Measurements from ENCODE around the gene UVRAG.
A peak's percentile ranks its signal among the peaks of the same experiment; 100 is the strongest.
"Not testable (repeated sequence)": the region's sequence is repeated elsewhere in the genome, so short reads cannot be mapped to it uniquely, and the experiment has no call there.

The UVRAG gene

DNA sequence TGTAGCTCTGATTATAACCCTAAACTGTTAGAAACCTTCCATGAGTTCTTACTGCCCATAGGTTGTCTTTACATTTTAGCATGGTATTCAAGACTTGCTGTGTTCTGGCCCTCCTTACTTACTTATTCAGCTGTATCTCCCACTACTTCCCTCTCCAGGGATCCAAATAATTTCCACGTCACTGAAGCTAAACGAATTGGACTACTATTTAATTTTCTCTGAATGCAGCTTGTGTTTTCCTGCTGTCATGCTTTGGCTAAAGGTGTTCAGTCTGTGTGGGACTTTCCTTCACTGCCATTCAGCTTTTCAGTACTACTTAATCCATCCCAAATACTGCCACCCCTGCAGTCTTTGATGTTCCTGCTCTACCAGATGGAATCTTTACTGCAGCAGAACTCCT lies 88.3 kb downstream of the UVRAG start:
- no peak for DNase-seq
- intact Hi-C loops (cut with DNase I): loop anchor here (5.0 kb wide), 1 partner anchor 414 kb away; no protein-coding TSS in a partner anchor

DNA sequence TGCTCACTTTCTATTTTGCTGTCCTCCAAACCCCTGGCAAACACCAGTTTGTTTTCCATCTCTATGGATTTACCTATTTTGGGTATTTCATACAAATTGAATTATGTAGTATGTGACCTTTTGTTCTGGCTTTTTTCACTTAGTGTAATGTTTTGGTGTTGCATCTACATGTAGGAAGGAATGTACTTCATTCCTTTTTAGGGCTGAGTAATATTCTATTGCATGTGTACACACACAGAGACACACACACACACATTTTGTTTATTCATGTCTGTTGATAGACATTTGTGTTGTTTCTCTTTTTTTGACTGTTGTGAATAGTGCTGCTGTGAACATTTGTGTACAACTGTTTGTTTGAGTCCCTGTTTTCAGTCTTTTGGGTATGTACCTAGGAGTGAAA lies 90.4 kb downstream of the UVRAG start:
- intact Hi-C loops (cut with DNase I): no loop called here
- DNase-seq: no peak

DNA sequence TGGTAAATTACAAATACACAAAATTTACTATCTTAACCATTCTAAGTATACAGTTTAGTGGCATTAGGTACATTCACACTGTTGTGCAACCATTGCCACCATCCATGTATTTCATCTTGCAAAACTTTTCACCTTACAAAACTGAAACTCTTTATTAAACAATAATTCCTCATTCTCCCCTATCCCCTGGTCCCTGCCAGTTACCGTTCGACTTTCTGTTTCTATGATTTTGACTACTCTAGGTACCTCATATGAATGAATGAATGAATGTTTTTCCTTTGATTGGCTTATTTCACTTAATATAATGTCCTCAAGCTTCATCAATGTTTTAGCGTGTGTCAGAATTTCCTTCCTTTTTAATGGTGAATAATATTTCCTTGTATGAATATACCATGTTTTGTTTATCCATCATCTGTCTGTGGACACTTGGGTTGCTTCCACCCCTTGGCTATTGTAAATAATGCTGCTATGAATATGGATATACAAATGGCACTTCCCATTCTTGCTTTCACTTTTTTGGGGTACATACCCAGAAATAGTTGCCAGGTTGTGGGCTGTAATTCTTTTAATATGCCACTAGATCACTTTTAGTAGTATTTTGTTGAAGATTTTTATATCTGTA lies 93.0 kb downstream of the UVRAG start:
- no peak for DNase-seq
- intact Hi-C loops (cut with DNase I): no loop called here

DNA sequence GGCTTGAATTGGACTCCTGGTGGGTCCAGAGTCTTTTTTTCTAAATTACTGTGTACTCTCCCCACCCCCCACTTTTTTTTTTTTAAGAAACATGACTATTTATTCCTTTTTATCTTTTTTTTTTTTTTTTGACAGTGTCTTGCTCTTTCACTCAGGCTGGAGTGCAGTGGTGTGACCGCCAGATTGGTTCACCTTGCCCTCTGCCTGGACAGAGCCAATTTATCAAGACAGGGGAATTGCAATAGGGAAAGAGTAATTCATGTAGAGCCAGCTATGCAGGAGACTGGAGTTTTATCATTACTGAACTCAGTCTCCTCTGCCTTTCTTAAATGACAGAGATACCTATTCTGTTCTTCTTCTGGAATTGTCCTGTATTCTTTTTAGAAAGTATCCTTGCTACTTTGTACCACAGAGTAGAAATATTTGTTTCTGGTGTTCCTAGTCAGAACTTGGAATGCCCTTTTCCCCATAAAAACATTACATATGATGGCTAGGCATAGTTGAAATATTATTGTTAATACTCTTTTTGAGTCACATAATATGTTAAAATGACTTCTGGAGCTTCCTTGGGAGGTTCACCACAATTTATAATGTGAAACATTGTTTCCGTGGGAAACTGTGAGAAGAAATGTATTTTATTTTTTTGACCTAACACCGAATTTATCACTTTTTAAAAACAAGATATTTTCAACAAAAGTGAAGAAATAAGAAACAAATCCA lies 95.6 kb downstream of the UVRAG start:
- DNase-seq: no peak
- intact Hi-C loops (cut with DNase I): no loop called here

DNA sequence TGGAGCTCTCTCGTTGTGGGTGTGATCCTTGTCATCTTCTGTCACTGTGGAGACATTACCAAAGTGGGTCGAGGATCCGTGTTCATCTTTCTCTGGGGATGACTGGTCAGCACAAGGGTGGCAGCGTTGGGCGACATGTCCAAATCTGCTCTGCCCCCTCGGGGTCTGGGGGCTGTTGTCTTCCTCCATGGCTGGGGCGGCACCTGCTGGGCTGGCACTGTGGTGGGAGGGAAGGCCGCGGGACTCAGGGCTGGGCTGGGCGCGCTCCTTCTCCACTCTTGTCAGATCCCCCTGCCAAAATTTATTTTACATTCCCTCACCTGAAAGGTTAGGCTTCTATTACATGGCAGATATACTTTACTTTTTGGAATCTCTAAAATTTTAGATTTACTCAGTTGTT lies 96.4 kb downstream of the UVRAG start:
- intact Hi-C loops (cut with DNase I): no loop called here
- DNase-seq: peak in 2 of 10 donors; percentile 57 to 80

DNA sequence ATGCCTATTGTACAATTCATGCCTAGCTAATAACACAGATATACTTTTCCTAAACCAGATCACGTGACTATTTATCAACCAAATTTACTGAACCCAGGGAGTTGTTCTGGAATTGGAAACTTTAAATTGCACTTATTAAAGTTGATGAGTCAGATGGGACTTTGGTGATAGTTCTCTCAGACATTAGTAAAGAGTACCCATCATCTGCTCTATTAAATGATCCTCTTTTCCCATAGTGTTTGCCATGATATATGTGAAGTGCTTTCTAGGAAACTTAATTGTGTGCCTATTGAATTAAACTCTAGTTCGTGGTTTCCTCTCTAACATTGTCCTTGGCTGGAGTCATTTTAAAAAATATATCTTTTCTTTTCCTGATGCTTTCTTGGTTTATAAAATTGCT lies 99.0 kb downstream of the UVRAG start:
- intact Hi-C loops (cut with DNase I): no loop called here
- no peak for DNase-seq

DNA sequence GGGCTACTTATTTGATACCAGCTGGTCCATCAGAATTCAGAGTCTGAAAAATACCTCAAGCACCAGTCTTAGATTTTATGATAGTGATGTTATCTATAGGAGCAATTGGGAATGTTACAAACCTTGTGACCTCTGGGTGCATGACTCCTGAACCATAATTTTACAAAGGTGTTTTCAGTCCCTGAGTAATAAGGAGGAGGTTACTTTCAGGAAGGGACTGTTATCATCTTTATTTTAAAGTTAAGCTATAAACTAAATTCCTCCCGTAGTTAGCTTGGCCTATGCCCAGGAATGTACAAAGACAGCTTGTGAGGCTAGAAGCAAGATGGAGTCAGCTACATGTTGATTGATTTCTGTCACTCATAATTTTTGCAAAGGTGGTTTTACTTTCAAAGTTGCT lies 101.9 kb downstream of the UVRAG start:
- no peak for DNase-seq
- intact Hi-C loops (cut with DNase I): no loop called here

DNA sequence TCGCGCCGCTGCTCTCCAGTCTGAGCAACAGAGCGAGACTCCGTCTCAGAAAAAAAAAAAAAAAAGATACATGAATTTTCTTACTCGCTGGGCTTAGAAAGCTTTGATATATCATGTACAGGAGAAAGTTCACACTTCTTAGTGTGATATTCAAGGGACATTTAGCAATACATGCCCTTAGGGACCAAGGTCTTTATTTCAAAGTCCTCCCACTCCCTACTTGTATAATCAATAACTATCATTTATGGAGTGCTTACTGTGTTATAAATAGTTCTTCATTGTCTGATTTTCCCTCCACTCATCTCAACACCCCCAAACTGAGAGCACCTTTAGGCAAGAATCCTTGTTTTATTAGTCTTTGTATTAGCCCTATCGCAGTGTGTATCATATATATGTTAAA lies 103.3 kb downstream of the UVRAG start:
- DNase-seq: no peak
- intact Hi-C loops (cut with DNase I): no loop called here

DNA sequence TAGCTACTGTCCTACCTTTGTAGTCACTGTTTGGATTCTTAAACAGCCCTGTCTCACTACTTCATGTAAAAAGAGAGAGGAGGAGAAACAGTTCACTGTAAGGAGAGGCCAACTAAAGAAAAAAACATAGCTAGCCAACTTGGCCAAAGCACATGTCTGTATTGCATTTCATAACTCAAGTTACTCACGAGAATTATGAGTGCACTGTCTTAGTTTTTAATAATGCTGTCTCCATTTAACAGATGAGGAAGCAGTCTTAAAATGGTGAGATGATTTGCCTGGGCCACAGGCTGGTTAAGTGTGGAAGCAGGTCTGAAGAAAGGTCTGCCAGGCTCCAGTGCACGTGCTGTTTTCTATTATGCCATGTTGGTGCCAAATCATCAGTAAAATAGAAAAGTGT lies 104.5 kb downstream of the UVRAG start:
- no peak for DNase-seq
- intact Hi-C loops (cut with DNase I): no loop called here

DNA sequence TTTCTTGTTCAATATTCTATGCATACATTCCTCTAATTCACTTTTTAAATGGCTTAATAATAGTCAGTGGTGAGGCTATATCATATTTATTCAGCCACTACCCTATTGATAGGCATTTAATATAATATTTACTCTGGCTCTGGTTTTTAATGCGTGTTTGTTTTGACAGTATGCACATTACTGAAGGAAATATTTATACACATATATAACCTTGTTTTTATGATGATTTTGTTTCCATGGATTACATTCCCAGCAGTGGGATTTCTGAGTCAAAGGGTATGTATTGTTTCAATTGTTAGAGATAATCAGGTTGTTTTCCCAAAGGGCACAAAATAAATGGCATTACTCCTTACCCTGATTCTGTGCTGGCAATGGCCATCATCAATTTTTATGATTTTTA lies 105.8 kb downstream of the UVRAG start:
- no peak for DNase-seq
- intact Hi-C loops (cut with DNase I): no loop called here

DNA sequence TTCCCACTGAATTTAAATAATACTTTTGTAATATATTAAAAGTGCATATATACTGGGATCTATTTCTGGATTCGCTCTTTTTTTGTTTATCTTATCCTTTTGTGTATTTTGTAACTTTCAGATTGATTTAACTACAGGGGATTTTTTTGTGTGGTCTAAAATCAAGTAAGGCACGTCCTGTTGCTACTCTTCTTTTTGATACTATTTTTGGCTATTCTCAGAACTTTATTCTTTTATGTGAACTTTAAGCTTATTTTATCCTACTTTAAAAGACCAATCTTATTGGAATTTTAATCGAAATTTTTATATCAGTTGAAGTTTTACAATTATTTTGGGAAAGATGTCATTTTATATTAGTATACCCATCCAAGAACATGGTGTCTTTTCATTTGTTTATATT lies 106.8 kb downstream of the UVRAG start:
- intact Hi-C loops (cut with DNase I): no loop called here
- no peak for DNase-seq

DNA sequence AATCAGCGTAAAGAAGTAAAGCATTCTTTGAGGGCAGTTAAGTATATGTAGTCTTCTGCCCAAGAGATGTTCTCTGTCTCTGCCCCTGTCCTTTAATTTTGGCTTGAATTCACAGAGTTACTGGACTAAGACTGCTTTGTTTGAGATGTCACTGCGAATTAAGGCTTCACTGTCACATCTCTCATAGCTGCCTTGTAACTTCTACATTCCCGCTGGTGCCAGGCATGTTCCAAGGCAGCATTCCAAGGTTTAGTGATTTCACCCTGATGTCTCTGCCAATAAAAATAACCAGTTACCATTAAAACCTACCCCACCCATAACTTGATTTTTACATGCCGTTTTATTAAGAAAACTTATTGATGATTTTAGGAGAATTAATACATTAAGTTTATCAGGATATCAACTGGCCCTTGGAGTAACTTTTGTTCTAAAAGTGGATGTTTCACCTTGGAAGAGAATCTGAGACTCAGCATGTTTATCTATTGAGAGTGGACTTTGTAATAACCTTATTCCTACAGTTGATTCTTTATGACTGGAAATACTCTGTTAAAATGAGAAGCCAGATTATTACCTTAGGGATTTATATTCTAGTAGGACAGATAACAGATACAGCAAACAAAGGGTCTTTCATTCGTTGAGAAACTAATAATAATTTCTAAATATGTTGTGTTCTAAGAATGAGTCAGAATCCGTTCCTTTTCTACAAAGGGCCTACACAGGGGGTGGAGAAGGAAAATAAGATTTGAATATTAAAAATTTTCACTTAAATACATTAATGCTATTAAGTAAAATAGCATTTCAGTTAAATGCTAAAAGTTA lies 110.2 kb downstream of the UVRAG start:
- peak in 1 of 10 donors; percentile 17 for DNase-seq
- intact Hi-C loops (cut with DNase I): no loop called here

DNA sequence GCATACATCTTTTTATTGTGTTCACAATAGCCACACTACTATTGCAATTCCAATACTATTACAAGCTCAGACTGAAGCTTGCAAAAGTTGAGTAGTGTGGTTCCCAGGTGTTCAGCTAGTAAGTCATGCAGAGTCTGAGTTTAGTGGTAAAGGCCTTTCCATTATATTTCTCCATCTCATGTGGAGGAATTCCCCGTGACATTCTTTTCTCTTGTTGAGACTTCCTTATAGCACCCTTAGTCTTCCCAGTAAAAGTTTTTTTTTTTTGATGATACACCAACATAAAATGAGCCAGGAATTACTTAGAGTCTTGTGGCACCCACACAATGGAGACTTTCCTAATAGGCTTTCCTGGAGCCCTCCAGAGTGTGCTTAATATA lies 110.8 kb downstream of the UVRAG start:
- no peak for DNase-seq
- intact Hi-C loops (cut with DNase I): no loop called here

DNA sequence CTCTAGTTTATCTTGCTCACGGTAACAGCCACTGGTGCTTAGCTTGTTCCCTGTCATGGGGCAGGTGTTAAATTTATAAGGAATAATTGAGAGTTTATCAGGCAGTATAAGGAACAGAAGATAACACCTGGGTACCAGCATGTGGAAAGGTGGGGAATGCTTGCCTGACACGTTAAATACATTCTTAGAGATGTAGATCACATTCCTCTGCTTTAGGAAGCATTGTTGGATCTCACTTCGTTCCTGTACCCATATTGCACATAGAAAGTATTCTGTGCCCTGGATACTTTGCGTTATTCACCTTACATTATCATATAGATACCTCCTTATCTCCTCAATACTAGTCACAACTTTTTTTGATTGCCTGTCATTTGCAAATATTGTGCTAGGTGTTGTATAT lies 114.7 kb downstream of the UVRAG start:
- intact Hi-C loops (cut with DNase I): no loop called here
- no peak for DNase-seq

DNA sequence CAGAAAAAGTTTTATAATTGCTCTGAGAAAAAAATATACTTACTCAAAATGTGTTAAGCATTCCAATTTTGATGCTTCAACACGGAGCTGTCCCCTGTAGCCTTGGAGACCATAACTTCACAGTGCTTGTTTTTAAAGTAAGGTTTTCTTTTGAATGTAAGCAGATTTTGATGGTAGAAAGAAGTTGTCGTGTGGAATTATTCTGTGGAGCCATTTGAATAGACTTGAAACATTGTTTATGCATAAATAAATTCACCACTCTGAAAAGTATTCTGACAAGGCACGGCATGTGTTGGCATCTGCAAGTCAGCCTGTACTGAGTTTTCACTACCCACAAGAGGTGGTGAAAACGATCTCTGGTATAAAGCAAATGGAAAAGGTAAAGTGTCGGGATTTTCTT lies 115.5 kb downstream of the UVRAG start:
- intact Hi-C loops (cut with DNase I): no loop called here
- DNase-seq: no peak

DNA sequence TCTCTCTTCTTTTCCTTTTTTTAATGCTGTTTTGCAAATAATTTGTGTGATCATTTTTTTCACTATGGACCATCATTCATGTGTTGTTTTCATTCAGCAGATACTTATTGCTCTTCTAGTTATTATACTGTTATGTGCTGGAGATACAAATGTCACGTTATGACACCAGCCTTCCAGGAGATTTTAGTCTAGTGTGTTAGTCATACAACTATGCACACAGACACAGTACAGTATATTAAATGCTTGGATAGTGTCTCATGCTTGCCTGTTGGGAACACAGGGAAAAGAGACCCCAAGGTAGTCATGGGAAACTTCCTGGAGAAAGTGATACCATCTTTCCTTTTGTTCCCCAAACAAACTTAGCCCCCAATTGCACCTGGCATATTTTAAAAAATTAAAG lies 116.1 kb downstream of the UVRAG start:
- intact Hi-C loops (cut with DNase I): no loop called here
- no peak for DNase-seq

DNA sequence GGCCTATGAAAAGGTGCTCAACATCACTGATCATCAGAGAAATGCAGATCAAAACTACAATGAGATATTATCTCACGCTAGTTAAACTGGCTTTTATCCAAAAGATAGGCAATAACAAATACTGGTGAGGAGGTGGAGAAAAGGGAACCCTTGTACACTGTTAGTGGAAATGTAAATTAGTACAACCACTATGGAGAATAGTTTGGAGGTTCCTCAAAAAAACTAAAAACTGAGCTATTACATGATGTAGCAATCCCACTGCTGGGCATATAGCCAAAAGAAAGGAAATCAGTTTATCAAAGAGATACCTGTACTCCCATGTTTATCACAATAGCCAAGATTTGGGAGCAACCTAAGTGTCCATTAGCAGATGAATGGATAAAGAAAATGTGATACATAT lies 118.7 kb downstream of the UVRAG start:
- DNase-seq; intact Hi-C loops (cut with DNase I): not testable (repeated sequence)

DNA sequence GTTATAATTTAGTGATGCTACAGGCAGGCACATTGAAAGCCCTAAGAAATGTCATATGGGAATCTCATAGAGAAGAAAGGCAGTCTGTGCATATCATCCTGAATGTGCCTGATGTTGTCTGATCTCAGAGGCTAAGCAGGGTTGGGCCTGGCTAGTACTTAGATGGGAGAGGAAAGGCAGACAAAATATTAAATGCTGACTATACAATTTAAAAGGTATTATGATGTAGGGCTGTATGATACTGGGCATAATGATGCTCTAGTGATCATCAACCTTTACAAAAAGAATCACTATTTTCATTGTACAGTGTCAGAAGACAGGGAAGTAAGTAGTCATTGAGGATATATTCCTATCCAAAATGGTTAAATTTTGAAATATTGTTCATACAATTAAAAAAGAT lies 119.8 kb downstream of the UVRAG start:
- no peak for DNase-seq
- intact Hi-C loops (cut with DNase I): no loop called here

DNA sequence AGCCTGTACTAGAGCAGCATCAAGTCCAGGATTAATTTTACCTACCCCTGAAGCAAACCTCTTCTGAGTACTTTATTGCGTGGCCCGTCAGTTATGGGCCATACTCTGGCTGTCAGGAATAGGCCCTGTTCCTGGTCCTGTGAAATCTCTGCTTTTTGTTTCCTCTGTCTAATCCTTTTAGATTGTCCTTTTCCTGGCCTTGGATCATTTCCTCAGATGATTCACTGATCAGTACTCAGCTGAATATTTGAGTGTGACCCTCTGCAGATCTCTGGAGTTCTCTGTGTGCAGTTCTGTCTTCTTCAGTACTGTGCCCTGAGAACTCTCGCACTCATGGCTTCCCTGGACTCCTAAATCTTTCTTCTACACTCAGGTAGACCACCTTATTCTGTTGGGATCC lies 123.5 kb downstream of the UVRAG start:
- intact Hi-C loops (cut with DNase I): no loop called here
- DNase-seq: no peak

DNA sequence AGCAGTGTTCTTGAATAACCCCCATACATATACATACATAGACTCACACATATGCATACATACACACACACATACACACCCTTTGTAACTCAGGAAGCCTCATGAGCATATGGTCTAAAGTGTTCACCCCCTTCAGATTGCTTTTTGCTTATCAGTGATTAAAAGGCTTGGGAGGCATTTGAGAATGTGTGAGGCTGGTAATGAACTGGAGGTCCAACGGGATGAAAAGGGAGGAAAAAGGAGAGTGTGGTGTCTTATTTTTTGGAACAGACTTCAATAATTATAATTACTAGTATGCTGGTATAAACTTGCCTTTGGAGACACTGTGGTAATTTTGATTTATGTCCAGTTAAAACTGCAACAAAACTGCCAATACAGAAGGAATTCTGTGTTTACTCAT lies 124.5 kb downstream of the UVRAG start:
- DNase-seq: no peak
- intact Hi-C loops (cut with DNase I): no loop called here

DNA sequence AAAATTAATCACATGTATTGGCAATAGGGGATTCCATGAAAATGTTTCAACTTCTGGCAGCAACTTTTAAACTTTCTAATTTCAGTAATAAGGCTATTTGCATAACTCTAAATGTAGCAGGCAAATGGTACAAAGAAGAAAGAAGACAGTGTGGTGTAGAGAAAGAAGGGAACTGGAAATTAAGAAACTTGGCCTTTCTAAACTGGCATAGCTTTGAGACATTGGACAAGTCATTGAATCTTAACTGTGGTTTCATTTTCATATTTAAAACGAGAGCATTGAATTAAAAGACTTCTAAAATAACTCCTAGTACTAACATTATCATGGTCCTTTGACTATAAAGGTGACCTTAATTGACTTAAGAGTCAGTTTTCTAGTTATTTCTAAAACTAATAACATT lies 125.0 kb downstream of the UVRAG start:
- DNase-seq: no peak
- intact Hi-C loops (cut with DNase I): no loop called here

DNA sequence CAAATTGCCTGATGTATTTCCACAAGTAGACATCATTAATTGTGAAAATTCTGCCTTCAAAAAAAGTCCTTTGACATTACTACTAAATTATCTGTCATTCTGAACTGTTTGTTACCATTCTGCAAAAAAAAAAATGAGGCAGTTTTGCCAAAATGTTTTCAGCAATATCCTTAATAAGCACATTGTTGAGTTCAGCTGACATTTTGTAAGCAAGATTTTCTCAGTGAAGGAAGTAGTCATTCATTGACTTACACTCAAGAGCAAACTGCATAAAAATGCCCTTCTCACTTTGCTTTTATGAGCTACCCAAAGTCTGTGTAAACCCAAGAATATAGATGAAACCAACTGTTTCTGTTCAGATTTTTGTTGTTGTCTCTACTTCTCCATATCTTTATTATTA lies 125.9 kb downstream of the UVRAG start:
- intact Hi-C loops (cut with DNase I): no loop called here
- no peak for DNase-seq
